Measurements from ENCODE around the gene DNAJC6.
"Not testable (repeated sequence)": the region's sequence is repeated elsewhere in the genome, so short reads cannot be mapped to it uniquely, and the experiment has no call there.

Gene DNAJC6

GRCh38 chr1:65357291-65357960 is 48.1 kb downstream of the DNAJC6 start:
- no peak for DNase-seq

- no peak for DNase-seq
Measured at GRCh38 chr1:65359888-65360287, 50.5 kb downstream of the DNAJC6 start.

GRCh38 chr1:65360648-65361047 is 51.3 kb downstream of the DNAJC6 start:
- DNase-seq = no peak

- no peak for DNase-seq
Measured at GRCh38 chr1:65362545-65362944, 53.2 kb downstream of the DNAJC6 start.

- DNase-seq = no peak
Measured at GRCh38 chr1:65363484-65363883, 54.1 kb downstream of the DNAJC6 start.

- DNase-seq = no peak
Measured at GRCh38 chr1:65368403-65368802, 59.1 kb downstream of the DNAJC6 start.

- DNase-seq = no peak
Measured at GRCh38 chr1:65371544-65371943, 62.2 kb downstream of the DNAJC6 start.

- no peak for DNase-seq
Measured at GRCh38 chr1:65372557-65372956, 63.2 kb downstream of the DNAJC6 start.

GRCh38 chr1:65377496-65378246 is 68.3 kb downstream of the DNAJC6 start:
- no peak for DNase-seq

- DNase-seq = no peak
Measured at GRCh38 chr1:65378247-65378946, 69.1 kb downstream of the DNAJC6 start.

- DNase-seq = not testable (repeated sequence)
Measured at GRCh38 chr1:65384426-65384825, 75.1 kb downstream of the DNAJC6 start.

- no peak for DNase-seq
Measured at GRCh38 chr1:65386439-65386838, 77.1 kb downstream of the DNAJC6 start.

- DNase-seq = no peak
Measured at GRCh38 chr1:65387821-65388220, 78.5 kb downstream of the DNAJC6 start.

- no peak for DNase-seq
Measured at GRCh38 chr1:65388908-65389695, 79.8 kb downstream of the DNAJC6 start.

GRCh38 chr1:65392497-65392896 is 83.2 kb downstream of the DNAJC6 start:
- DNase-seq = no peak

GRCh38 chr1:65393347-65393746 is 84.0 kb downstream of the DNAJC6 start:
- DNase-seq = no peak

- no peak for DNase-seq
Measured at GRCh38 chr1:65393928-65394327, 84.6 kb downstream of the DNAJC6 start.

GRCh38 chr1:65395887-65396612 is 86.7 kb downstream of the DNAJC6 start:
- no peak for DNase-seq

GRCh38 chr1:65398083-65398482 is 88.7 kb downstream of the DNAJC6 start:
- no peak for DNase-seq

GRCh38 chr1:65399003-65399402 is 89.7 kb downstream of the DNAJC6 start:
- DNase-seq = no peak

GRCh38 chr1:65401612-65402011 is 92.3 kb downstream of the DNAJC6 start:
- no peak for DNase-seq

- no peak for DNase-seq
Measured at GRCh38 chr1:65404941-65405340, 95.6 kb downstream of the DNAJC6 start.
